ENCODE measurements around the gene TRIM41.

TRIM41 gene

DNA sequence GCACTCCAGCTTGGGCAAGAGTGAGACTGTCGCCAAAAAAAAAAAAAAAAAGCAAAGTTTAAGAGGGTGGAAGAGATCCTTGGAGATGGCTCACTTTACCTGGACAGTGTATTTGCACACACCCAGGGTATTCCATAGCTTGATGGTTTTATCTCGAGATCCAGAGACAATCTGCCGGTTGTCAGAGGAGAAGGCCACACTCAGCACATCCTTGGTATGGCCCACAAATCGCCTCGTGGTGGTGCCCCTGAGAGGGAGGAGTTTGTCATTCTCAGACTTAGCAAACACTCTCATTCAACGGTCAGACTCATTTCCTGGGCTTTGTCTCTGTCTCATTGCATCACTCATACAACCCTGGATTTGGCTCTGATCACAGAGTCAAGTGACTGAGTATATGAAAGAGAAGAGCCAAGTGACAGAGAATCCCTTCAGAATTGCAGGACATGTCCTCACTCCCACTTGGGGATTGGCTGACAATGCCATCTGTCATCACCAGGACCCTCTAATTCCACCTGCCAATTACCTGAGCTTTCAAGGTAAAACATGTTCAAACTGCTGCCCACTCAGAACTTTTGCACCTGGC is 18.4 kb downstream of the TRIM41 start:
- H3K27me3 ChIP-seq (replicated peaks; ENCODE audit: control insufficient read depth, insufficient read depth, low read length, poor library complexity, severe bottlenecking): no peaks in the 10 kb centered on the region
- no peaks in the 10 kb centered on the region for H3K9me3 ChIP-seq (ENCODE audit: control insufficient read depth, low read length)
- DNase-seq: no peak
- H3K36me3 ChIP-seq (ENCODE audit: control insufficient read depth, insufficient read depth, low read length): peaks cover 56% of the 10 kb centered on the region
- no peak overlapping the region for H3K4me3 ChIP-seq (ENCODE audit: insufficient read depth, low read depth, low read length, poor library complexity, severe bottlenecking)
- peak overlapping the region; percentile 90 for H3K27ac ChIP-seq (ENCODE audit: insufficient read depth, low read length, poor library complexity, severe bottlenecking)
- H3K4me1 ChIP-seq (ENCODE audit: control insufficient read depth, insufficient read depth, low read length, poor library complexity, severe bottlenecking): peaks cover 40% of the 10 kb centered on the region

- no peak for DNase-seq
- Histone ChIP-seq H3K27me3 (replicated peaks; ENCODE audit: control insufficient read depth, insufficient read depth, low read length, poor library complexity, severe bottlenecking) (no peaks in the 10 kb centered on the region), H3K36me3 (ENCODE audit: control insufficient read depth, insufficient read depth, low read length) (peaks cover 51% of the 10 kb centered on the region), H3K27ac (ENCODE audit: insufficient read depth, low read length, poor library complexity, severe bottlenecking) (peak overlapping the region; percentile 90), H3K4me1 (ENCODE audit: control insufficient read depth, insufficient read depth, low read length, poor library complexity, severe bottlenecking) (peaks cover 45% of the 10 kb centered on the region), H3K9me3 (ENCODE audit: control insufficient read depth, low read length) (no peaks in the 10 kb centered on the region), H3K4me3 (ENCODE audit: insufficient read depth, low read depth, low read length, poor library complexity, severe bottlenecking) (peak overlapping the region; percentile 86)
Measured at GRCh38 chr5:181242031-181242451, 19.0 kb downstream of the TRIM41 start.

DNA sequence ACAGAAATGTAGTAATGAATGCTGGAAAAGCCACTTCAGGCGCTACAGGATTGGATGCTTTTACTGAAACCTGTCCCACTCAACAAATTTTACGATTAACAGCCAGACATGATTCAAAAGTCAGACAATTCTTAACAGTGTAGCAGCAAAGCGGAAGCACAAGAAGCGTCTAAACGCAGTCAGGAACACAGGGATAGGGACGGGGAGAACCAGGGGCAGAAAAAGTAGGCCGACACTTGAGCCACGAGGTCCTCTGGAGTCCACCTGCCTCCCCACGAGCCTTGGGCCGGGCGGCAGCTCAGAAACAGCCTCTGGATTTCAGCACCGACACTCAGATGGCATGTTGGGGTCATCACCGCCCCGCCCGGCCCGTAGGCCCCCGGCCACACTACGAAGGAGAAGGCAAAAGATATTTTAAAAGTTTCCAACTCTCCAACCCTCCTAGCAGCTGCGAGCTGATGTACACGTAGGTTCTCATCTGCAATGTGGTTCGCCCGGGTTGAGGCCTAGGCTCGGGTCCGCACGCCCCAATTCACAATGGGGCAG is 20.0 kb downstream of the TRIM41 start:
- no peak for DNase-seq
- Histone ChIP-seq H3K4me1 (ENCODE audit: control insufficient read depth, insufficient read depth, low read length, poor library complexity, severe bottlenecking) (peaks cover 53% of the 10 kb centered on the region), H3K36me3 (ENCODE audit: control insufficient read depth, insufficient read depth, low read length) (peaks cover 40% of the 10 kb centered on the region), H3K27me3 (replicated peaks; ENCODE audit: control insufficient read depth, insufficient read depth, low read length, poor library complexity, severe bottlenecking) (no peaks in the 10 kb centered on the region), H3K9me3 (ENCODE audit: control insufficient read depth, low read length) (no peaks in the 10 kb centered on the region), H3K4me3 (ENCODE audit: insufficient read depth, low read depth, low read length, poor library complexity, severe bottlenecking) (peak overlapping the region; percentile 86), H3K27ac (ENCODE audit: insufficient read depth, low read length, poor library complexity, severe bottlenecking) (peak overlapping the region; percentile 90)

GRCh38 chr5:181243564-181244343 is 20.7 kb downstream of the TRIM41 start, which contains the start of gene RACK1:
TSS of gene RACK1 (minus strand) at chr5:181243906. CDS start at chr5:181243800, 106 bp downstream.
- H3K4me1 ChIP-seq (ENCODE audit: control insufficient read depth, insufficient read depth, low read length, poor library complexity, severe bottlenecking): peaks cover 53% of the 10 kb centered on the region
- H3K27ac ChIP-seq (ENCODE audit: insufficient read depth, low read length, poor library complexity, severe bottlenecking): peak within 1 kb of the TSS; percentile 90
- peak within 1 kb of the TSS; percentile 86 for H3K4me3 ChIP-seq (ENCODE audit: insufficient read depth, low read depth, low read length, poor library complexity, severe bottlenecking)
- DNase-seq: peak; percentile 77 to 87 (median 82)
- no peaks in the 10 kb centered on the region for H3K27me3 ChIP-seq (replicated peaks; ENCODE audit: control insufficient read depth, insufficient read depth, low read length, poor library complexity, severe bottlenecking)
- no peaks in the 10 kb centered on the region for H3K9me3 ChIP-seq (ENCODE audit: control insufficient read depth, low read length)
- peaks cover 34% of the 10 kb centered on the region for H3K36me3 ChIP-seq (ENCODE audit: control insufficient read depth, insufficient read depth, low read length)

GRCh38 chr5:181245427-181246275 is 22.6 kb downstream of the TRIM41 start:
- Histone ChIP-seq H3K36me3 (ENCODE audit: control insufficient read depth, insufficient read depth, low read length) (peaks cover 17% of the 10 kb centered on the region), H3K27ac (ENCODE audit: insufficient read depth, low read length, poor library complexity, severe bottlenecking) (peak overlapping the region; percentile 82), H3K4me3 (ENCODE audit: insufficient read depth, low read depth, low read length, poor library complexity, severe bottlenecking) (peak overlapping the region; percentile 86), H3K4me1 (ENCODE audit: control insufficient read depth, insufficient read depth, low read length, poor library complexity, severe bottlenecking) (peaks cover 53% of the 10 kb centered on the region), H3K9me3 (ENCODE audit: control insufficient read depth, low read length) (no peaks in the 10 kb centered on the region), H3K27me3 (replicated peaks; ENCODE audit: control insufficient read depth, insufficient read depth, low read length, poor library complexity, severe bottlenecking) (no peaks in the 10 kb centered on the region)
- no peak for DNase-seq

DNA sequence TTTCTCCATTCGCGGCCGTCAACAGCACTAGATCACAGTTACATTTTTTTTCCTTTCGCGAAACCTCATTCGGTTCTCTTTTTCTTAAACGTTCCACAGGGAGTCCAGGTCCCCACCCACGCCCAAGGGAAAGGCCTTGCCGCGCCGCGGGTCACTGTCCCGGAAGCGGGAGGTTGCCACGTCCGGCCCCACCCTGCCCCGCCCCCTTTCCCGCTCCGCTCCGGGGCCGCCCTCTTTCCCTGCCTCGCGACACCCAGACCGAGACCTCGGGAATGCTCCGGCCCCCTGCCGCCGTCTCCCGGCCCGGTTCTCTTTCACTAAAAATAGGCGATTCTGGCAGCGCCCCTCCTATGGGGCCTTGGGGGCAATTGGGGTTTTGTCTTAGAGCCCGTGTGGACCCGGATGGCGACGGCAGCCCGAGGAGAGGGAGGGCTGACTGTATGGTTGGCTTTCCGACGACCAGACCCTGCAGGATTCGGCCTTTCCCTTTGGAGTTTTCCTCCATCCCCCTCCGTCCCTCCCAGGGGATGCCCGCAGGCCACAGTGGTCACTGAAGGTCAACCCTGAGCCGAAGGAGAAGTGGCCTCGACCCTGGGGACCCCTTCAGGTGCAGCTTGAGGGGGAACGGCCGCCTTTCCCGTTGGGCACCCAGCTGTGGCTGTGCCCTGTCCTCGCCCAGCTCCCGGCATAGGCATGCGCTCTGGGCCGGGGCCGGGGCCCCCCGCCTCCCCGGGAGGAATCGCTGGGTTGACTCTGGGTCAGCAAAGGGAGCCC is 23.4 kb downstream of the TRIM41 start:
- Histone ChIP-seq H3K36me3 (ENCODE audit: control insufficient read depth, insufficient read depth, low read length) (peaks cover 9% of the 10 kb centered on the region), H3K27ac (ENCODE audit: insufficient read depth, low read length, poor library complexity, severe bottlenecking) (peak overlapping the region; percentile 82), H3K9me3 (ENCODE audit: control insufficient read depth, low read length) (no peaks in the 10 kb centered on the region), H3K4me3 (ENCODE audit: insufficient read depth, low read depth, low read length, poor library complexity, severe bottlenecking) (peak overlapping the region; percentile 86), H3K27me3 (replicated peaks; ENCODE audit: control insufficient read depth, insufficient read depth, low read length, poor library complexity, severe bottlenecking) (no peaks in the 10 kb centered on the region), H3K4me1 (ENCODE audit: control insufficient read depth, insufficient read depth, low read length, poor library complexity, severe bottlenecking) (peaks cover 46% of the 10 kb centered on the region)
- DNase-seq: peak; percentile 58 to 70 (median 60)

GRCh38 chr5:181248277-181248676 is 25.2 kb downstream of the TRIM41 start:
- peaks cover 2% of the 10 kb centered on the region for H3K36me3 ChIP-seq (ENCODE audit: control insufficient read depth, insufficient read depth, low read length)
- peak overlapping the region; percentile 82 for H3K27ac ChIP-seq (ENCODE audit: insufficient read depth, low read length, poor library complexity, severe bottlenecking)
- peaks cover 31% of the 10 kb centered on the region for H3K4me1 ChIP-seq (ENCODE audit: control insufficient read depth, insufficient read depth, low read length, poor library complexity, severe bottlenecking)
- no peaks in the 10 kb centered on the region for H3K27me3 ChIP-seq (replicated peaks; ENCODE audit: control insufficient read depth, insufficient read depth, low read length, poor library complexity, severe bottlenecking)
- DNase-seq: no peak
- no peaks in the 10 kb centered on the region for H3K9me3 ChIP-seq (ENCODE audit: control insufficient read depth, low read length)
- peak overlapping the region; percentile 22 for H3K4me3 ChIP-seq (ENCODE audit: insufficient read depth, low read depth, low read length, poor library complexity, severe bottlenecking)

DNA sequence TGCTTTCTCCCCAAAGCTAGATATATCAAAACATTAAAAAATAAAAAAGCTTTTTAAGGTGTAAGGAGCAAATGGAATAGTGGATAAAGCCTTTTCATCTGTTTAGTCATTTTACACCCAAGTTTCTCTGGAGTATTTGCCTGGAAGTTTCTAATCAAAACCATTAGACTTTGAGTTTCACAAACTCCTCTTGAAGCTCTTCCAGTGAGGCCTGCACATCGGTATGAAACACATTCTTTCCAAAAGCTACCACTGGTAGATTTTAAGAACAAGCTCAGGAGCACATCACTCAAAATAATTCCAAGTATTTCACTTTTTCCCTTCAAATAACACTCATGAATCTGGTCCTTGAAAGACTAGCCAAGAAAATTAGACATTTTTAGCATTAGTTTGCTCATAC is 32.2 kb downstream of the TRIM41 start:
- no peak for DNase-seq
- H3K27ac ChIP-seq (ENCODE audit: insufficient read depth, low read length, poor library complexity, severe bottlenecking): no peak overlapping the region
- H3K9me3 ChIP-seq (ENCODE audit: control insufficient read depth, low read length): no peaks in the 10 kb centered on the region
- peaks cover 33% of the 10 kb centered on the region for H3K4me1 ChIP-seq (ENCODE audit: control insufficient read depth, insufficient read depth, low read length, poor library complexity, severe bottlenecking)
- no peaks in the 10 kb centered on the region for H3K27me3 ChIP-seq (replicated peaks; ENCODE audit: control insufficient read depth, insufficient read depth, low read length, poor library complexity, severe bottlenecking)
- peaks cover 20% of the 10 kb centered on the region for H3K36me3 ChIP-seq (ENCODE audit: control insufficient read depth, insufficient read depth, low read length)
- H3K4me3 ChIP-seq (ENCODE audit: insufficient read depth, low read depth, low read length, poor library complexity, severe bottlenecking): no peak overlapping the region

- H3K4me1 ChIP-seq (ENCODE audit: control insufficient read depth, insufficient read depth, low read length, poor library complexity, severe bottlenecking): peaks cover 33% of the 10 kb centered on the region
- H3K9me3 ChIP-seq (ENCODE audit: control insufficient read depth, low read length): no peaks in the 10 kb centered on the region
- no peak for DNase-seq
- H3K4me3 ChIP-seq (ENCODE audit: insufficient read depth, low read depth, low read length, poor library complexity, severe bottlenecking): no peak overlapping the region
- H3K36me3 ChIP-seq (ENCODE audit: control insufficient read depth, insufficient read depth, low read length): peaks cover 20% of the 10 kb centered on the region
- H3K27ac ChIP-seq (ENCODE audit: insufficient read depth, low read length, poor library complexity, severe bottlenecking): no peak overlapping the region
- no peaks in the 10 kb centered on the region for H3K27me3 ChIP-seq (replicated peaks; ENCODE audit: control insufficient read depth, insufficient read depth, low read length, poor library complexity, severe bottlenecking)
Measured at GRCh38 chr5:181255836-181256578, 32.9 kb downstream of the TRIM41 start.
